Measurements from ENCODE around the gene SRGAP3.

DNA sequence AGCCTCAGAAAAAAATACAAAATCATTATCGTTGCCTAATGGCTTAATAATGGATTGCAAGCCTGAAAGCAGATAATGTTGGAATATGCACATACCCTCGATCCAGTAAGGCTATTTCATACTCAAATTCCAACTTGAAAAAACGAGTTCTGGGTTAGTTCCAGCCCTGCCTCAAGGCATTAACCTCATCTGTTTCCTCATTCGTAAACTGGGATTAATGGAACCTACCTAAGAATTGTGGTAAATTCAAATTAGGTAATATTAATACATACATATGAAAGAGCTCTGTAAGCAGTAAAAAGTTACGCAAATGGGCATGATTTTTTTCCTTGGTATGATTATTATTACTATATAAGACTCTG, 107.5 kb downstream of the SRGAP3 start:
- TF ChIP-seq, protein P1, sequence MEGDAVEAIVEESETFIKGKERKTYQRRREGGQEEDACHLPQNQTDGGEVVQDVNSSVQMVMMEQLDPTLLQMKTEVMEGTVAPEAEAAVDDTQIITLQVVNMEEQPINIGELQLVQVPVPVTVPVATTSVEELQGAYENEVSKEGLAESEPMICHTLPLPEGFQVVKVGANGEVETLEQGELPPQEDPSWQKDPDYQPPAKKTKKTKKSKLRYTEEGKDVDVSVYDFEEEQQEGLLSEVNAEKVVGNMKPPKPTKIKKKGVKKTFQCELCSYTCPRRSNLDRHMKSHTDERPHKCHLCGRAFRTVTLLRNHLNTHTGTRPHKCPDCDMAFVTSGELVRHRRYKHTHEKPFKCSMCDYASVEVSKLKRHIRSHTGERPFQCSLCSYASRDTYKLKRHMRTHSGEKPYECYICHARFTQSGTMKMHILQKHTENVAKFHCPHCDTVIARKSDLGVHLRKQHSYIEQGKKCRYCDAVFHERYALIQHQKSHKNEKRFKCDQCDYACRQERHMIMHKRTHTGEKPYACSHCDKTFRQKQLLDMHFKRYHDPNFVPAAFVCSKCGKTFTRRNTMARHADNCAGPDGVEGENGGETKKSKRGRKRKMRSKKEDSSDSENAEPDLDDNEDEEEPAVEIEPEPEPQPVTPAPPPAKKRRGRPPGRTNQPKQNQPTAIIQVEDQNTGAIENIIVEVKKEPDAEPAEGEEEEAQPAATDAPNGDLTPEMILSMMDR (IDR thresholded peaks at IDR 0.05) = no peak
- TF ChIP-seq POLR2A (IDR thresholded peaks at IDR 0.05) = no peak

All from testis (tissue), 2 donors.